GM12801 (cell line): ENCODE data around the gene GPS2.

Experiments
- CTCF ChIP-seq: IDR thresholded peaks from one replicate; pipeline ENCODE4 v1.5.1; 2011; ENCODE audit warnings: control low read depth; ENCODE audit not compliant: insufficient read length; ENCODE audit errors: extremely low read depth

GPS2 gene

GRCh38 chr17:7282752-7283321 lies 32.3 kb downstream of the GPS2 start:
- TF ChIP-seq CTCF = no peak

- TF ChIP-seq CTCF = no peak
Observed at GRCh38 chr17:7281953-7282751, 33.0 kb downstream of the GPS2 start.

- TF ChIP-seq CTCF = no peak
Observed at GRCh38 chr17:7281074-7281952, 33.8 kb downstream of the GPS2 start, which contains the start of gene SLC2A4. SLC2A4 (plus strand) TSS chr17:7281718; CDS start chr17:7281935, 217 bp downstream.

GRCh38 chr17:7280519-7281073 lies 34.6 kb downstream of the GPS2 start:
- TF ChIP-seq CTCF = no peak

- TF ChIP-seq CTCF = no peak
Observed at GRCh38 chr17:7279448-7279847, 35.7 kb downstream of the GPS2 start.

GRCh38 chr17:7266784-7267183 lies 48.4 kb downstream of the GPS2 start:
- no peak for TF ChIP-seq CTCF

DNA sequence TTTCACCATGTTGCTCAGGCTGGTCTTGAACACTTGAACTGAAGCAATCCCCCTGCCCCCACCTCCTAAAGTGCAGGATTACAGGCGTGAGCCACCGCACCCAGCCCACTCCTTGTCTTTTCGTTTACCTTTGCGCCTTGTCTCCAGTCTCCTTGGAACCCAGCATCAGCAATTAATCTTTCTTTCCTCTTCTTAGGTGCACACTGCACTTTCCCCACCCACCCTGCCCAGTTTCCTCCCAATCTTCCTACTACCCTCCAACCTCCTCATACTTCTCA lies 51.4 kb downstream of the GPS2 start:
- TF ChIP-seq CTCF = no peak
